K562 (cell line): ENCODE measurements around the gene RPP14. TPM values are rescaled to one million over a fixed set of nuclear protein-coding genes. Genes with fewer than 3 reads are reported as not detected.

Source experiments
- CSDE1 ChIP-seq, 2 experiments: fragments of 450-650 bp; IDR thresholded peaks; 2 replicates each; pipeline ENCODE4 v1.6.1; 2016; ENCODE audit warnings: mild to moderate bottlenecking in 1 of 2
- PRPF4 ChIP-seq: fragments of 200-400 bp; formaldehyde crosslinking; IDR thresholded peaks from one replicate; pipeline ENCODE4 v1.6.1; 2017; ENCODE audit warnings: low read length, low read depth, mild to moderate bottlenecking; ENCODE audit not compliant: insufficient read depth, poor library complexity, severe bottlenecking
- TARDBP ChIP-seq: fragments of 450-650 bp; IDR thresholded peaks from 2 replicates; pipeline ENCODE4 v1.6.1; 2016
- TCF7L2 ChIP-seq: fragments of 150-350 bp; IDR thresholded peaks from 2 replicates; pipeline ENCODE4 v1.6.1; 2016; ENCODE audit warnings: low read depth, mild to moderate bottlenecking, low read length, moderate library complexity
- UBTF ChIP-seq, 2 experiments: IDR thresholded peaks; 2 replicates each; pipeline ENCODE4 v1.6.1; 2012; ENCODE audit warnings: improper control_type of control experiment in 2 of 2, low read depth in 2 of 2, low read length in 2 of 2, borderline replicate concordance in 1 of 2
- ZBTB40 ChIP-seq, 2 experiments: fragments of 450-650 bp in 1 of 2; sonication (generic) in 1 of 2; formaldehyde crosslinking in 1 of 2; IDR thresholded peaks; 2 replicates each; pipeline versions ENCODE4 v1.7.1 to v1.9.0; 2016 to 2022; ENCODE audit warnings: inconsistent platforms in 1 of 2, mild to moderate bottlenecking in 1 of 2, missing genetic modification reagents in 1 of 2
- ZNF133 ChIP-seq: fragments of 250-450 bp; sonication (Bioruptor Pico); IDR thresholded peaks from 2 replicates; pipeline ENCODE4 v1.4.0; 2020; ENCODE audit warnings: mild to moderate bottlenecking
- polyA plus RNA-seq, 8 experiments: library from polyadenylated mRNA; depleted of rRNA in 4 of 8; stranded (reverse) in 5 of 8; unstranded in 3 of 8; fragments of >200 nt; fragmentation: Nextera tagmentation in 2 of 8; fragmentation: Illumina TruSeq in 1 of 8; extraction: Ambion mirVana in 2 of 8; extraction: Trizol in 1 of 8; gene quantifications; 2 replicates each; pipeline versions ENCODE4 v1.2.1 to v1.2.3, GENCODE V29; 2011 to 2014; ENCODE audit warnings: inconsistent platforms in 1 of 8, missing spikeins in 1 of 8
- total RNA-seq, 7 experiments: library from RNA; depleted of rRNA in 6 of 7; stranded (reverse); fragments of >200 nt in 6 of 7; fragmentation: Illumina TruSeq in 2 of 7; extraction: Trizol in 2 of 7; gene quantifications; 2 replicates each; pipeline versions ENCODE4 v1.2.1 to v1.2.3, GENCODE V29; 2011 to 2021; ENCODE audit warnings: low replicate concordance in 1 of 7

RPP14 gene
- total and polyA plus RNA-seq, 9 of the 15 experiments (the other 6 are each of a cell fraction or from before 2014, with no cell fraction given), result 13.5 to 20.8 (median 15.4) TPM

DNA sequence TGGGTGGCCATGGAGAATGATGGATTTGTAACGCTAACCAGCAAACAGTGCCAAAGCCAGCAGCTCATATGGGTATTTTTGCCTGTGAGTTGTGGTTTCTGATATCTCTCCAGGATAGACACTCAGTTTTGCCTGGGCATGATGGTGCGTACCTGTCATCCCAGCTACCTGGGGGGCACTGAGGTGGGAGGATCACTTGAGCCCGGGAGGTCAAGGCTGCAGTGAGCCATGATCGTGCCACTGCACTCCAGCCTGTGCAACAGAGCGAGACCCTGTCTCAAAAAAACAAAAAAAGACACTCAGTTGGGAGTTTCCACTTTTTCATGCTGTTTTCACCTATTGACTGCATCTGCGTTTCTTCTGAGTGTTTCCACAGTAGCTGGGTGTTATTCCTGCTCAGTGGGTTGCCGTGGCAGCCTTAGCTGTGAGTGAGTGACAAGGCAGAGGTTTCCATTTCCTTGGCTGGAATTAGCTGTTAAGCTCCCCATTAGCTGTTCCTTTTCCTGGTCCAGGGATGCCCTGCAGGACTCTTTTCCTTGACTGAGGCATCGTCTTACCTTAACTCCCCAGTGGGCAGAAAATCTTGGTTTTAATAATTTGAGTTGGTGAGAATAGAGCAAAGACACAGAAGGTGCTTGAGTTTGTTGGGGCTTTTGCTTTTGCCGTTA lies 14.2 kb upstream of the RPP14 start (continued):
- TF ChIP-seq ZBTB40 (IDR thresholded peaks at IDR 0.05), result no peak
- no peak for TF ChIP-seq ZBTB40 (CRISPR knock-in tag; IDR thresholded peaks at IDR 0.05)
- no peak for TF ChIP-seq ZNF133 (CRISPR knock-in tag)
- no peak for TF ChIP-seq TARDBP
- no peak for TF ChIP-seq UBTF (IDR thresholded peaks at IDR 0.05; ENCODE audit: borderline replicate concordance in 1 of 2, low read depth in 2 of 2, low read length in 2 of 2)
- no peak for TF ChIP-seq PRPF4
- no peak for TF ChIP-seq TCF7L2
- TF ChIP-seq CSDE1 (IDR thresholded peaks at IDR 0.05), result no peak
